GM18858 (cell line): Measurements from ENCODE around the gene LRGUK.
"Not testable (repeated sequence)": the region's sequence is repeated elsewhere in the genome, so short reads cannot be mapped to it uniquely, and the experiment has no call there.

ENCODE experiments used
- ATAC-seq: cut with Tn5 transposase; IDR thresholded peaks from one replicate; pipeline ENCODE4 v1.9.1; 2021; ENCODE audit not compliant: unreplicated experiment

Gene LRGUK

DNA sequence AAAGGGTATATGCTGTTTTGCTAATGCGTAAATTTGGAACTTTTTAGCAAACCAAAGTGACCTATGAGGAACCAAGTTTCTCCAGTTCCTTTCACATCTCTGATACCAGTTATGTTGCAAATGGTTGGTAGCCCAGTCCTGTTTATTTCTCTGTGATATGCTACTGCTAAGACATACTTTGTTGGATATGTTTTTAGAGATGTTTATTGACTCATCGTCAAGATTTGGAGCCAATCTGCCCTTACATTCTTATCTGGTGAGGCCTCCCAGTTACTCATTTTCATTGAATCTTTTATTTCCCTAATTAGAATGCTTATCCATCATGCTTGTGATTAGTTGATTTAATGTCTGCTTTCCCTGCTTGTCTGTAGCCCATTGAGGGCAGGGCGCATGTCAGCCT lies 58.9 kb downstream of the LRGUK start:
- ATAC-seq: no peak

- no peak for ATAC-seq
Measured at GRCh38 chr7:134186801-134187200, 59.7 kb downstream of the LRGUK start.

GRCh38 chr7:134187893-134188292 lies 60.8 kb downstream of the LRGUK start:
- no peak for ATAC-seq

- no peak for ATAC-seq
Measured at GRCh38 chr7:134188311-134188710, 61.2 kb downstream of the LRGUK start.

- ATAC-seq: no peak
Measured at GRCh38 chr7:134189559-134189958, 62.4 kb downstream of the LRGUK start.

GRCh38 chr7:134191876-134192275 lies 64.7 kb downstream of the LRGUK start:
- no peak for ATAC-seq

GRCh38 chr7:134193240-134193639 lies 66.1 kb downstream of the LRGUK start:
- ATAC-seq: no peak

DNA sequence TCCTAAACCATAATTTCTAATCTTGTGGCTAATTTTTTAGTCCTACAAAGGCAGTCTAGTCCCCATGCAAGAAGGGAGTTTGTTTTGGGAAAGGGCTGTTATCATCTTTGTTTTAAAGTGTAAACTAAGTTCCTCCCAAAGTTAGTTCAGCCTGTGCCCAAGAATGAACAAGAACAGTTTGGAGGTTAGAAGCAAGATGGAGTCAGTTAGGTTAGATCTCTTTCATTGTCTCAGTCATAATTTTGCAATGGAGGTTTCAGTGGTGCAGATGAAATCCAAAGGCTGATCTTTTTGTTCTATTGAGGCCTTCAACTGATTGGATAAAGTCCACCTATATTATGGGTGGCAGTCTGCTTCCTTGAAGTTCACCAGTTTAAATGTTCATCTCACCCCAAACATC lies 68.1 kb downstream of the LRGUK start:
- ATAC-seq: no peak

GRCh38 chr7:134196439-134196838 lies 69.3 kb downstream of the LRGUK start:
- no peak for ATAC-seq

DNA sequence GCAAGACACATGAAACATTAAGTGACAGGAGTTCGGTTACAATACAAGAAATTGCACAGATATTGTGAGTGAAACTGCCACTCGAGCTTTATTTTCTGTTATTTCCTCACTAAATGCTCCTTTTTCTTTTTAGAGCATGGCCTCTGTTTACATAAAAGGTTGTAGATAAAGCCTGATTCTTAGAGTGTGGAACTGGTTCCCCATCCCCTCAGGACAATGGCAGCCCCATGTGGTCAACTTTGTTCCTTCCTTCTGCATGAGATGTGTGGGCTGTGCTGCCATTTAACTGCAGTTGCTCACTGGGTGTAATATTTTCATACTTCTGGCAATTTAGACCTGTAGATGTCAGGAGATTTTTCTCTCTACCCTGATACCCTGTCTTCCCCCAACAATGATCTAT lies 70.2 kb downstream of the LRGUK start:
- no peak for ATAC-seq

- ATAC-seq: no peak
Measured at GRCh38 chr7:134200970-134201369, 73.8 kb downstream of the LRGUK start.

DNA sequence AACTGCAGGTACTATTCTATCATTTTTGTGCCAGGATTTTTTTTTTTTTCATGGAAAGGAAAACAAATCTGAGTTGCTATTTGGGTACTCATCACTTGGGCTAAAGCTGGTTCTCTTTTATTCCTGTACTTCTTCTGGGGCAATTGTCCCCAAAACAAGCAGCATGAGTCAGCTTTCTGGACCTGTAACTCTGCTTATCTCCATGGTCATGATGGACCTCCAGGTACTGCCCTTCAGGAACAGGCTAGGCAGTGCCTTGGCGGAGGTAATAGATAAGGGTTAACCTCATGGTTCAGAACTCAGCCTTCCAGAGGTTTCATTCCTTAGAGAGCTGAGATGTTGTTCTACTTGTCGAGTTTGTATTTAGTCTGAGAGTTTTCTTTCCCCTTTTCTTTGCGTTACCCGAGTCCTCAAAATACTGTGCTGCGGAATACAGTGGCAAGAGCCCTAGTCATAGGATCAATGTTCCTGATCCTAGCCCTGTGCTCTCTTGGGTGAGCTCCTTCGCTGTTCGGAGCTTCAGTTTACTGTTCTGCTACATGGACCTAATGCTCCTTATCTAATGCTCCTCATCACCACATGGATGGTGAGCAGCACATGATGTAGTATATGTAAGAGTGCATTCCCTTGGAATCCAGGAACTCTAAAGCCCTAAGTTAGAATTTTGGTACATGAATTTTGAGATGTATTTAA lies 74.6 kb downstream of the LRGUK start:
- ATAC-seq: no peak

DNA sequence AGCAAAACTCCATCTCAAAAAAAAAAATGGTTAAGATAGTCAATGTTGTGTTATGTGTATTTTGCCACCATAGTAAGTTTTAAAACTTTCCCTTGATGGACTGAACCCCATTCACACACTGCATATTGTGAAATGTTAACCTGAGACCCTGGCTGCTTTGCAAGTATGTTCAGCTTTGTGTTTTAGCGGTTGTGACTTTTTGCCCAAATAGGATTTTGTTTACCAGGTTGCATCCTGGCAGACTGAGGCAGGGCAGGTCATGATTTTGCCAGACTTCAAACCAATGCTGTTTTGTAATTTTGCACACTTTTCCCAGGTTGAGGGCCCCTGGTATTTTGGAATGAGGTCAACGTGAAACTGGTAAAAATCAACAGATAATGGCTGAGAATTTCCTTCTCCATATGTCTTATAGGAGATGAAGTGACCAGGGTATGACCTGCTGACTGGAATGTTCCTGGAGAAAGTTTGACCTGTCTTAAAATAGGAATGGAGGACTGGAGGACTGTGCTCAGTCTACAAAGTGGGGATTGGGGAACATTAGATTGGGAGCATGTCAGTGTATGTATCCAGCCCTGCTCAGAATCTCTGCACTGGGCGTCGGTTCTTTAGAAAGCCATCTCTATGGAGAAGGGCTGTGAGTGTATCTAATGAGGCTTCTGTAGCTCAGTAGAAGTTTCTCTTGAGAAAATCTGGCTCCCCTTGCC lies 76.2 kb downstream of the LRGUK start:
- ATAC-seq: no peak

DNA sequence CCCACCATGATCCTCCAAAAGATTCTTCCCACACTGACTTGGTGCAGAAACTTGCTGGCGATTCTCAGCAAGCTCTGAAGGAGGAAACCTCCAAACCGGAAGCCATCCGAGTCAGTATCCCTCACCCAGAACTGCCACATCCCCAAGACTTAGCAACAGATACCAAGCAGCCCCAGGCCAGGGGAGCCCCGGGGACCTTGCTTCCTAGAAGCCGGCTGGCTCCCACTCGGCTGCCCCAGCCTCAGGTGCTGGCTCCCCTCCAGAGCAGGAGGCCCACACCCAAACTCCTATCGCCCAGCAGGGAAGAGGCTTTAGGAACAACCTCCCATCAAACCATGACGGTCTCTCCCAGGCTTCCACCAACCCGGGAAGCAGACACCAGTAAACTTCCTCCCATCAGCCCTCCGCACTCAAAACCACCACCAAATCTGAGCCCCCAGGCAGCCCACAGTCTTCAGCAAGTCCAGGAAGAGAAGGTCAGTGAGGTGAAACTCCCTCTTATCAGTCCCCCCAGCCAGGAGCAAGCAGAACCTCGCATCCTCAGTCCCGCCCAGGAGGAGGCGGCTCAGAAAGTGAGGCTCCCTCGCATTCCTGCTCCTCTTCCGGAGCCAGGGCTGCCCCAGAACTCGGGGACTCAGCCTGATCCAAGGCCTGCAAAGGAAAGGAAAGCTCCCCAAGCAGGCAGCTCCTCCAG lies 82.3 kb downstream of the LRGUK start:
- ATAC-seq: no peak

GRCh38 chr7:134210227-134210626 lies 83.1 kb downstream of the LRGUK start:
- ATAC-seq: no peak

DNA sequence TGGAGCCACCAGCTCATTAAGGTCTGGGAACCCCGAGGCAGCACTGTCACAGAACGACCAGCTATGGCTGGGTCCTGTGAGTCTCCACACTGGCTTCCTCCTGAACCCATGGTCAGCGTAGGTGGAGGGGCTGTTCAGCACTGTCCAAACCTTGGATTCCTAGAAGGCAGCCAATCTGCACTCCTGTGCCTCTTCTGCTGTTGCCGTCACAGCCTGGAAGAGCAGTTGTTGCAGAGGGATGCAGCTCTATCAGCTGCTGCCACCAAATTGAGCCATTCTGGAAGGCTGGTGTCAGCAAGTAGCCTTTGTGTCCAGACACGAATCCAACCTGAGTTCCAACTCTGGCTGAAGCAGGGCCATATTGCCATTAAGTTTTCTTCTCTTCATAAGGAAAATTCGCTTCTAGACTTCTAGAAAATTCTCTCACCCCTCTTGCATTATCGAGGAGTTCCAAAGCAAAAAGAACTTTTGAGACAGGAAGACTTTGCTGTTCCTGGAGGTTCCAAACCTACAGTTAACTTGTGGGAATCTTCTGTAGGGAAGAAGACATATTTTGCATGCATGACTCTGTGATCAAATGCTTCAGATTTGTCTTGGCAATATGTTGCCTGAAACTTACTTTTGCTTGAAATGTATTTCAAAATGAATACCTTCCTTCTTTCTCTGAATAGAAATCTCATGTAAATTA lies 84.0 kb downstream of the LRGUK start:
- ATAC-seq: no peak

DNA sequence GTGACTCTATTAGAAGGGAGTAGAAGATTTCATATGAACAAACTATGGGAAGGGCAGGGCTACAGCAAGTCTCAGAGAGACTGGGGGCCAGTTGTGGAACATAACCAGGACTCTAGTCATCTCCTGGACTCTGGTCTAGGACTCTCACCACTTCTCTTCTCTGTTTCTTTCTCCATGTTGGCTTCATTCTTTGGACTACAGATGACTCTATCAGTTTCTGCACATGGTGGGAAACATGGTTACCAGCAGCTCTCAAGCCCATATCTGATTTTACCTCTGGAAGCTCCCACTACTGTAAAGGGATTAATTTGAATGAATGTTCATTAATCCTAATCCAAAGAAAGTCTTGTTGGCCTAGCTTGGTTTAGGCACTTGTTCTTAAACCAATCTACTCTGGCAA lies 84.7 kb downstream of the LRGUK start:
- no peak for ATAC-seq

DNA sequence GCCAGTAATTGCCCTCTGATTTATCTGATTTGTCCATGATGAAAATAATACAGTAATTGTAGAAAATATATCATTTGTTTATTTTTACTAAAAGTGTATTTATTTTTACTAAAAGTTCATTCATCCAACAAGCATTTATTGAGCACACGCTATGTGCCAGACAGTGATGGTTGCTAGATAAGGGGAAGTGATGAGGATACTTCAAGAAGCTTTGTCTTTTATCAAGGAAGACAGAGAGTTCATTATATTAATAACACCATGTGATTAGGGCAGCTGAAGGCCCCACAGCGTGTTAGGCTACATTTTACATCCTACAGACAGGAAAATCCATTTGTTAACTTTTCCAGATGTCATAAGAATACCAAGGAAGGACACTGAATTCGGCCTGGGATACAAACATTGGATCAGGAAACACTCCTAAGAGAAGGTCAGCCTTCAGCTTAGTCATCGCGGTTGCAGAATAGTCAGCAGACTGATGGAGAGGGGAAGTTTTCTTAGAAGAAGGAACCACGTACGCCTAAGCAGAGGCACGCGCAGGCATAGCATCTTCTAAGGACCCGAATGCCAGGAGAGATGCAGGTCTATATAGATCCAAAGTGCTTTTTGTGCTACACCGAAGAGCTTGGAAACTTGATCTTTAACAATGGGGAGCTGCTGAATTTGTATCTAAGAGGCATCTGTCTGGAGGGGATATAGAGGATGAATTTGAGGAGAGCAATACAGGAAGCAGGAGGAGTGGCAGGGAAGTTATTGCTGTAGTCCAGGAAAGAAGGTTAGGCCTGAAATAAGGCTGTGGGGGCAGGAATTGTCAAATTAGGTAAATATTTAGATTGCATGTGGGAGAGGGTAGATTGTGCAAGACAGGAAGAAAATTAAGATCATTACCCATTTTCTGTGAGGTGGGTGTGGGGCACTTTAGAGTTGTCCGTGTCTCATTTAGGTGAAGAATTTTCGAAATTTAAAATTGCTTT lies 85.7 kb downstream of the LRGUK start:
- no peak for ATAC-seq

GRCh38 chr7:134220236-134220635 lies 93.1 kb downstream of the LRGUK start:
- ATAC-seq: no peak

DNA sequence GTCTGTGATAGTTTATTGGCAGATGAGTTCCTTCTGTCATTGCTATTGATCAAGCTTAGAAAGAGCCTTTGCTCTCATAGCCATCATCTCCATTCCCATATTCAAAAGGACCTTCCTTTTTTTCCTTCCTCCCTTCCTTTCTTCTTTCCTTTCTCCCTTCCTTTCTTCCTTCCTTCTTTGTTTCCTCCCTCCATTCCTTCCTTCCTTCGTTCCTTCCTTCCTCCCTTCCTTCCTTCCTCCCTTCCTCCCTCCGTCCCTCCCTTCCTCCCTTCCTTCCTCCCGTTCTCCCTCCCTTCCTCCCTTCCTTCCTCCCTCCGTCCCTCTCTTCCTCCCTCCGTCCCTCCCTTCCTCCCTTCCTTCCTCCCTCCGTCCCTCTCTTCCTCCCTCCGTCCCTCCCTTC lies 104.2 kb downstream of the LRGUK start:
- not testable (repeated sequence) for ATAC-seq
